ENCODE data around the gene CDKN2D.

GRCh38 chr19:10519421-10519820, 49.4 kb downstream of the CDKN2D start:
- TF ChIP-seq FOXP2 (optimal IDR thresholded peaks at IDR 0.05; ENCODE audit: control extremely low read depth, extremely low read length, insufficient read depth) (no peak), EZH2 (IDR thresholded peaks at IDR 0.05) (no peak), POLR2AphosphoS5 (IDR thresholded peaks at IDR 0.05; ENCODE audit: borderline replicate concordance, low read depth, low read length) (no peak)
